Measurements from ENCODE around the gene PIK3CB. TPM values are rescaled to one million over a fixed set of nuclear protein-coding genes. Genes with fewer than 3 reads are reported as not detected.
"Not testable (repeated sequence)": the region's sequence is repeated elsewhere in the genome, so short reads cannot be mapped to it uniquely, and the experiment has no call there.

The PIK3CB gene
- total and polyA plus RNA-seq, 10 of the 15 experiments (the other 5 are each of a cell fraction or from before 2014, with no cell fraction given): 5.0 to 18.4 (median 10.4) TPM

DNA sequence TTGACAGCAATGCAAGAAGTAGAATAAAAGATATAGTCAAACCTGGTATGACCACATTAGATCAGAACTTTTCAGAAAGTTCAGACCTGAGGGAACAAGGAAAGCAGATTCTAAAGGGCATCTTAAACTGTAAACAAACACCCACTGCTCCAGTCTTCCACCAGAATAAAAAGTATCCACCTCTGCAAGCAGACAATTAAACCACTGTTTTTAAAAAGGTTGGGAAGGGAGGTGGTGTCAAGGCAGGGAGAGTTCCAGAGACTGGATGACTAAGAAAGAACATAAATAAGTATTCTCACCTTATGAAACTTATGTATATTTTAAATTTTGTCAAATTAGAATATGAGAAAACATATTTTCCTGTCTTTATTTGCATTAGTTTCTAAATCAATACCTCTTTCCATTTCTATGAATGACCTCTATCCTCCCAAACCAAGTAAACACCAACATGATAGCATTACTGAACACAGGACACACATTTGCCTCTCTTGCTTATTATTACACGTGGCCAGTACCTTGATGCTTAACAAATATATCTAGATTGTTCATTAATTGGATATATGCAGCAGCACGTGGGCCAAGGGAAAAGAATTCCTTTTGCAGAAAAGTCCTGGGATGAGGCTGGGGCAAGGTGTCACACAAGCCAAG is 31.6 kb downstream of the PIK3CB start (continued):
- no peak for TF ChIP-seq HCFC1 (IDR thresholded peaks at IDR 0.05; ENCODE audit: low read length)
- no peak for TF ChIP-seq ZBTB33 (IDR thresholded peaks at IDR 0.05)
- TF ChIP-seq ZZZ3 (IDR thresholded peaks at IDR 0.05; ENCODE audit: control insufficient read depth, insufficient read length, low read depth): no peak
- no peak for TF ChIP-seq EGR1 (IDR thresholded peaks at IDR 0.05; ENCODE audit: borderline replicate concordance in 1 of 2, low read depth in 2 of 2, low read length in 2 of 2)

- RAD21 ChIA-PET (ENCODE audit: unreplicated experiment); H4K20me1 ChIP-seq (ENCODE audit: control insufficient read depth, insufficient read depth); FAIRE-seq; H3K36me3 ChIP-seq (ENCODE audit: control insufficient read depth in 2 of 2, insufficient read depth in 2 of 2, low read length in 1 of 2); H3K27ac ChIP-seq (ENCODE audit: control insufficient read depth, insufficient read depth); H3K27me3 ChIP-seq (replicated peaks in 1 of 2; ENCODE audit: control insufficient read depth in 2 of 2, insufficient read depth in 2 of 2, low read length in 1 of 2); POLR2A ChIA-PET; intact Hi-C loops (cut with micrococcal nuclease; ENCODE audit: unreplicated experiment); BruUV-seq (replicated peaks); H3K9me3 ChIP-seq (replicated peaks; ENCODE audit: control insufficient read depth, insufficient read depth, low read length); H3K4me2 ChIP-seq (ENCODE audit: control insufficient read depth, insufficient read depth); H3K4me3 ChIP-seq; SMC1A ChIA-PET (ENCODE audit: uncharacterized antibody, unreplicated experiment); ATAC-seq; DNase-seq (ENCODE audit: low read depth, low spot score); H2AFZ ChIP-seq (ENCODE audit: control insufficient read depth, low read depth, low read length); in situ Hi-C loops (cut with MboI); H3K9ac ChIP-seq (ENCODE audit: control insufficient read depth, insufficient read depth, low read length); CTCF ChIA-PET: not testable (repeated sequence)
- peaks cover 15% of the 10 kb centered on the region for H3K79me2 ChIP-seq (ENCODE audit: control insufficient read depth, insufficient read depth, low read length)
- WGBS (ENCODE audit: insufficient coverage, insufficient replicate concordance, low lambda C conversion rate, missing lambda C conversion rate): 94% methylated on average over 6 of the region's 6 CpGs
- H3K4me1 ChIP-seq (ENCODE audit: control insufficient read depth, insufficient read depth, low read length): peaks cover 14% of the 10 kb centered on the region
Observed at GRCh38 chr3:138802223-138802622, 32.5 kb downstream of the PIK3CB start.
